ENCODE data around the gene SEMA6A. TPM values are rescaled to one million over a fixed set of nuclear protein-coding genes. Genes with fewer than 3 reads are reported as not detected.

Gene SEMA6A
- total RNA-seq, 2 experiments from 2014 or later = not detected

DNA sequence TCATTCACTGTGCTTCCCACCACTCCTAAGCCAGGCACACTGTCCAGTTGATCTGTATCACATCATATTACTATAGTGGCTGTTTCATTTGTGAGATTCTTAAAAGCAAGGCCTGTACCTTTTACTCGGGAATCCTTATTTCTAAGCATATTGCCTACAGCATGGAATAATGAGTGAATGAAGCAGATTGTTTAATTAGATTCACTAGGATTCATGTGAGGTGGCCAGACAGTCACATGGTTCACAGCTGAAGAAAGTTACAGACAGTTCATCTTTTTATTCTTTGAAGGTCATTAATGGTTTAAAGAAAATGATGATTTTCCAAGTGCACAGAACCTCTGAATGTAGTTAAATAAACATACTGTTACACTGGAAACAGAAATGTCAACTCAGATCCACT, 24.3 kb upstream of the SEMA6A start:
- intact Hi-C loops (cut with micrococcal nuclease) = no loop called here
- POLR2A ChIA-PET = no interaction called here
- Mint-ChIP-seq H3K4me3 (no peak overlapping the region), H3K9me3 (no peaks in the 10 kb centered on the region), H3K27me3 (peaks cover 5% of the 10 kb centered on the region), H3K36me3 (ENCODE audit: low read depth) (no peaks in the 10 kb centered on the region), H3K4me1 (ENCODE audit: low read depth) (no peaks in the 10 kb centered on the region), H3K27ac (no peak overlapping the region)
- CTCF ChIA-PET = interaction anchor here (1.0 kb wide), 1 partner anchor 15 kb away, joined by 3 read pairs; no protein-coding TSS in a partner anchor
- TF ChIP-seq, protein P1, sequence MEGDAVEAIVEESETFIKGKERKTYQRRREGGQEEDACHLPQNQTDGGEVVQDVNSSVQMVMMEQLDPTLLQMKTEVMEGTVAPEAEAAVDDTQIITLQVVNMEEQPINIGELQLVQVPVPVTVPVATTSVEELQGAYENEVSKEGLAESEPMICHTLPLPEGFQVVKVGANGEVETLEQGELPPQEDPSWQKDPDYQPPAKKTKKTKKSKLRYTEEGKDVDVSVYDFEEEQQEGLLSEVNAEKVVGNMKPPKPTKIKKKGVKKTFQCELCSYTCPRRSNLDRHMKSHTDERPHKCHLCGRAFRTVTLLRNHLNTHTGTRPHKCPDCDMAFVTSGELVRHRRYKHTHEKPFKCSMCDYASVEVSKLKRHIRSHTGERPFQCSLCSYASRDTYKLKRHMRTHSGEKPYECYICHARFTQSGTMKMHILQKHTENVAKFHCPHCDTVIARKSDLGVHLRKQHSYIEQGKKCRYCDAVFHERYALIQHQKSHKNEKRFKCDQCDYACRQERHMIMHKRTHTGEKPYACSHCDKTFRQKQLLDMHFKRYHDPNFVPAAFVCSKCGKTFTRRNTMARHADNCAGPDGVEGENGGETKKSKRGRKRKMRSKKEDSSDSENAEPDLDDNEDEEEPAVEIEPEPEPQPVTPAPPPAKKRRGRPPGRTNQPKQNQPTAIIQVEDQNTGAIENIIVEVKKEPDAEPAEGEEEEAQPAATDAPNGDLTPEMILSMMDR (IDR thresholded peaks at IDR 0.05) = no peak
- DNase-seq = no peak
- no peak for ATAC-seq

DNA sequence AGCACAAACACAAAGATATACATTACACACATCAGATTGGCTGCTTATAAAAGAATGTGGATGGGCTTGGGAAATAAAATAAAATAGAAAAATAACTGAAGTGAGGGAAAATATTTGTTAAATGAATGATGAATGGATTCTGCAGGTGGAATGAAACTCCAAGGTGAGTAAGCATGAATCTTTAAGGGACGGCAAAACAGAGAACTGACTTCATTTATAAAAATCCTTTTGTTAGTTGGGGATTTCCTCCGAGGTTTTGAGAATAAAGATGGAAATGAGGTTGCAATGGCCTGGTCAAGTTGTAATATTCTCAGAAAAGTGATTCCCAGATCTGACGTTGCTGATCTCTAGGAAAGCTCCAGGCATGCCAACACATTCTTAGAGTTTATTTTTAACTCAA, 20.9 kb upstream of the SEMA6A start:
- TF ChIP-seq, protein P1 (IDR thresholded peaks at IDR 0.05) = no peak
- ATAC-seq = no peak
- H3K4me3 Mint-ChIP-seq = no peak overlapping the region
- peaks cover 2% of the 10 kb centered on the region for H3K27me3 Mint-ChIP-seq
- H3K4me1 Mint-ChIP-seq (ENCODE audit: low read depth) = no peaks in the 10 kb centered on the region
- no peak overlapping the region for H3K27ac Mint-ChIP-seq
- no peaks in the 10 kb centered on the region for H3K36me3 Mint-ChIP-seq (ENCODE audit: low read depth)
- ChIA-PET CTCF (no interaction called here), POLR2A (no interaction called here)
- intact Hi-C loops (cut with micrococcal nuclease) = no loop called here
- peaks cover 3% of the 10 kb centered on the region for H3K9me3 Mint-ChIP-seq
- DNase-seq = no peak

DNA sequence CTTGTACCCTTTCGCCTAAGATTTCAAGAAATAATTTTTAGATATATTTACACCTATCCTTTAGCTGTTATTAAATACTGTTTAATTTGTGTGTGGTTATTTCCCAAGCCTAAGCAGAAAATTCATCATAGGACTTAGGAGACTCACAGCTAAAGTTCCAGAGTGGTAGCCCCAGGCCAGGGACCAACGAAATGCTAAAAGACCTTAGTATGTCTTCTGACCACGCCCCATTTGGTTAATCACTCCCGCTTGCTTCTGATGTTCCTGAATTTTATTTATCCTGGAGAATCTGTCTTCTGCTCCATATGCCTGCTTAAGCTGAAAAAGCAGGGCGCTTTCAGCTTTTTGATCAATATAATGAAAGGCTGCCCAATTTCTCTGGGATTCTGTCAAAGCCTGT, 18.7 kb upstream of the SEMA6A start:
- intact Hi-C loops (cut with micrococcal nuclease) = no loop called here
- ChIA-PET POLR2A (no interaction called here), CTCF (interaction anchor here (0.6 kb wide), 1 partner anchor 24 kb away, joined by 3 read pairs; no protein-coding TSS in a partner anchor)
- Mint-ChIP-seq H3K9me3 (peaks cover 4% of the 10 kb centered on the region), H3K36me3 (ENCODE audit: low read depth) (no peaks in the 10 kb centered on the region), H3K4me3 (no peak overlapping the region), H3K4me1 (ENCODE audit: low read depth) (no peaks in the 10 kb centered on the region), H3K27me3 (no peaks in the 10 kb centered on the region), H3K27ac (no peak overlapping the region)
- no peak for DNase-seq
- no peak for ATAC-seq
- TF ChIP-seq, protein P1 (IDR thresholded peaks at IDR 0.05) = no peak

DNA sequence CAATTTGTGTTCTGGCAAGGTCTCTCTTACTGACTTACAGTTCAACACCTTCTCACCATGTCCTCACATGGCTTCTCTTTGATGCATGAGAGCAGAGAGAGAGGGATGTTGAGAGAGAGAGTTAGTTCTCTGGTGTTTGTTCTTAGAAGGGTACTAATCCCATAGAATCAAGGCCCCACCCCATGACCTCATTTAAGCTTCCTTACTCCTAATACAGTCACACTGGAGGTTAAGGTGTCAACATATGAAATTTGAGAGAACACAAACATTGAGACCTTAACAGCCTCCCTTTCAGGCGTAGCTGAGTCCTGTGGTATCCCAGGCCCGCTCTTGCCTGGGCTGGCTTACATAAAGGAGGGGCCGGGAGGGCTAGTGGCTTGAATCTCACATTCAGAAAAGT, 10.6 kb upstream of the SEMA6A start:
- no peak for ATAC-seq
- Mint-ChIP-seq H3K27ac (no peak overlapping the region), H3K27me3 (peaks cover 27% of the 10 kb centered on the region), H3K9me3 (peaks cover 1% of the 10 kb centered on the region), H3K4me3 (no peak overlapping the region), H3K4me1 (ENCODE audit: low read depth) (peaks cover 4% of the 10 kb centered on the region), H3K36me3 (ENCODE audit: low read depth) (no peaks in the 10 kb centered on the region)
- POLR2A ChIA-PET = no interaction called here
- CTCF ChIA-PET = interaction anchor here (2.0 kb wide), 1 partner anchor 10 kb away, joined by 6 read pairs; no protein-coding TSS in a partner anchor
- TF ChIP-seq, protein P1 (IDR thresholded peaks at IDR 0.05) = no peak
- no peak for DNase-seq
- intact Hi-C loops (cut with micrococcal nuclease) = no loop called here

DNA sequence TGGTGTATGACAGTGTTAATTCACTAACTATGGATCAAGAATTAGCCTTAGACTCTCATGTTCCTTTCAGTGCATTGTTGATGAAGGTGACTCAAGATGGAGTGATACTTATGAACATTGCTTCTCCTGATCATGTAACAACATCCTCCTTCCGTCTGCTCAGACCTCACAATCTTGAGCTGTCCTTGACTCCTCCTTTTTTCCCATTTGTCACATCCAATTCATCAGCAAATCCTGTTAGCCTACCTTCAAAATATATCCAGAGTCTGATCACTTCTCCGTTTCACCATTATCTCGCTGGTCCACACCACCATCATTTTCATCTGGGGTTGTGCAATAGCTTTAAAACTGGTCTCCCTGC, 9.2 kb upstream of the SEMA6A start:
- TF ChIP-seq, protein P1 (IDR thresholded peaks at IDR 0.05) = no peak
- CTCF ChIA-PET = interaction anchor here (2.0 kb wide), 1 partner anchor 8 kb away, joined by 6 read pairs; no protein-coding TSS in a partner anchor
- no peak for DNase-seq
- Mint-ChIP-seq H3K4me3 (no peak overlapping the region), H3K27ac (no peak overlapping the region), H3K27me3 (peaks cover 33% of the 10 kb centered on the region), H3K9me3 (no peaks in the 10 kb centered on the region), H3K4me1 (ENCODE audit: low read depth) (peaks cover 4% of the 10 kb centered on the region), H3K36me3 (ENCODE audit: low read depth) (no peaks in the 10 kb centered on the region)
- ATAC-seq = no peak
- intact Hi-C loops (cut with micrococcal nuclease) = no loop called here
- POLR2A ChIA-PET = no interaction called here
